ENCODE measurements around the gene AP3B1. TPM values are rescaled to one million over a fixed set of nuclear protein-coding genes. Genes with fewer than 3 reads are reported as not detected.

Gene AP3B1
- total RNA-seq, 4 donors from 2014 or later: 33.8 to 38.6 (median 36.0) TPM

- WGBS, 2 donors (ENCODE audit: low coverage in 1 of 2): 88 to 100% methylated on average over 2 to 3 of the region's 3 CpGs
- TF ChIP-seq EP300 (IDR thresholded peaks at IDR 0.05): no peak
- TF ChIP-seq POLR2A (IDR thresholded peaks at IDR 0.05): no peak
- no peak for TF ChIP-seq POLR2AphosphoS5 (IDR thresholded peaks at IDR 0.05)
- TF ChIP-seq CTCF (IDR thresholded peaks at IDR 0.05): no peak
- no peaks in the 10 kb centered on the region for H3K27me3 ChIP-seq
- H3K36me3 ChIP-seq: peaks cover 0 to 31% of the 10 kb centered on the region in 2 donors
- H3K27ac ChIP-seq: no peak overlapping the region
- no peak overlapping the region for H3K4me3 ChIP-seq
- peaks cover 0 to 10% (median 0%) of the 10 kb centered on the region in 3 donors for H3K4me1 ChIP-seq
- H3K9me3 ChIP-seq: no peaks in the 10 kb centered on the region
- ATAC-seq: no peak
These were observed 297.6 kb downstream of the AP3B1 start for GRCh38 chr5:77996943-77997342.

GRCh38 chr5:77995793-77996409, 298.6 kb downstream of the AP3B1 start:
- ATAC-seq: no peak
- Histone ChIP-seq H3K9me3 (no peaks in the 10 kb centered on the region), H3K4me1 (peaks cover 0 to 10% (median 0%) of the 10 kb centered on the region in 3 donors), H3K36me3 (peaks cover 0 to 39% of the 10 kb centered on the region in 2 donors), H3K27me3 (no peaks in the 10 kb centered on the region), H3K4me3 (no peak overlapping the region), H3K27ac (no peak overlapping the region)
- 82 to 95% methylated on average over 10 to 12 of the region's 12 CpGs for WGBS, 2 donors (ENCODE audit: low coverage in 1 of 2)
- TF ChIP-seq POLR2A (IDR thresholded peaks at IDR 0.05) (no peak), POLR2AphosphoS5 (IDR thresholded peaks at IDR 0.05) (no peak), CTCF (IDR thresholded peaks at IDR 0.05) (no peak), EP300 (IDR thresholded peaks at IDR 0.05) (no peak)

GRCh38 chr5:77994943-77995342, 299.6 kb downstream of the AP3B1 start:
- Histone ChIP-seq H3K9me3 (no peaks in the 10 kb centered on the region), H3K27me3 (no peaks in the 10 kb centered on the region), H3K36me3 (peaks cover 0 to 41% of the 10 kb centered on the region in 2 donors), H3K27ac (no peak overlapping the region), H3K4me3 (no peak overlapping the region), H3K4me1 (peaks cover 0 to 10% (median 0%) of the 10 kb centered on the region in 3 donors)
- WGBS, 2 donors (ENCODE audit: low coverage in 1 of 2): 29 to 43% methylated on average over 3 of the region's 3 CpGs
- TF ChIP-seq POLR2AphosphoS5 (IDR thresholded peaks at IDR 0.05): no peak
- no peak for TF ChIP-seq EP300 (IDR thresholded peaks at IDR 0.05)
- TF ChIP-seq CTCF (IDR thresholded peaks at IDR 0.05): no peak
- no peak for TF ChIP-seq POLR2A (IDR thresholded peaks at IDR 0.05)
- no peak for ATAC-seq

- peaks cover 0 to 32% of the 10 kb centered on the region in 2 donors for H3K36me3 ChIP-seq
- H3K4me1 ChIP-seq: peaks cover 0 to 10% (median 0%) of the 10 kb centered on the region in 3 donors
- H3K27ac ChIP-seq: no peak overlapping the region
- no peak overlapping the region for H3K4me3 ChIP-seq
- TF ChIP-seq CTCF (IDR thresholded peaks at IDR 0.05) (no peak), POLR2AphosphoS5 (IDR thresholded peaks at IDR 0.05) (no peak), EP300 (IDR thresholded peaks at IDR 0.05) (no peak), POLR2A (IDR thresholded peaks at IDR 0.05) (no peak)
- no peaks in the 10 kb centered on the region for H3K9me3 ChIP-seq
- WGBS, 2 donors (ENCODE audit: low coverage in 1 of 2): 86 to 100% methylated on average over 2 to 6 of the region's 10 CpGs
- ATAC-seq: no peak
- no peaks in the 10 kb centered on the region for H3K27me3 ChIP-seq
These were observed 300.6 kb downstream of the AP3B1 start for GRCh38 chr5:77993855-77994318.
